Glutamatergic neuron (in vitro differentiated cells): Measurements from ENCODE around the gene CFAP57. TPM values are rescaled to one million over a fixed set of nuclear protein-coding genes. Genes with fewer than 3 reads are reported as not detected.
"Not testable (repeated sequence)": the region's sequence is repeated elsewhere in the genome, so short reads cannot be mapped to it uniquely, and the experiment has no call there.

Source experiments
- DNase-seq: peaks from one replicate; pipeline ENCODE4 v3.0.0; 2022
- H3K27ac Mint-ChIP-seq: one replicate; pipeline ENCODE4 v1.8.0; 2020; ENCODE audit warnings: mild to moderate bottlenecking, mixed read lengths, inconsistent platforms; ENCODE audit not compliant: unreplicated experiment
- H3K27me3 Mint-ChIP-seq: one replicate; pipeline ENCODE4 v1.8.0; 2020; ENCODE audit warnings: mild to moderate bottlenecking, moderate library complexity, mixed read lengths, inconsistent platforms; ENCODE audit not compliant: unreplicated experiment
- H3K36me3 Mint-ChIP-seq: one replicate; pipeline ENCODE4 v1.8.0; 2020; ENCODE audit warnings: mild to moderate bottlenecking, mixed read lengths, inconsistent platforms; ENCODE audit not compliant: unreplicated experiment
- H3K4me1 Mint-ChIP-seq: one replicate; pipeline ENCODE4 v1.8.0; 2020; ENCODE audit warnings: mild to moderate bottlenecking, low read depth, mixed read lengths, inconsistent platforms; ENCODE audit not compliant: unreplicated experiment
- H3K4me3 Mint-ChIP-seq: one replicate; pipeline ENCODE4 v1.8.0; 2020; ENCODE audit warnings: mild to moderate bottlenecking, mixed read lengths, inconsistent platforms; ENCODE audit not compliant: unreplicated experiment
- H3K9me3 Mint-ChIP-seq: one replicate; pipeline ENCODE4 v1.8.0; 2020; ENCODE audit warnings: mild to moderate bottlenecking, moderate library complexity, mixed read lengths, inconsistent platforms; ENCODE audit not compliant: unreplicated experiment
- total RNA-seq: library from RNA; stranded (reverse); fragmentation: NEBNext Ultra II Directional; extraction: Animal tissue kit (Norgen Biotek cat#: 25700); gene quantifications from one replicate; pipeline ENCODE4 v1.2.1, GENCODE V29; 2021; ENCODE audit not compliant: unreplicated experiment
- TF ChIP-seq, protein P1 (sequence below): fragments of 200-600 bp; sonication (generic); IDR thresholded peaks from one replicate; pipeline ENCODE4 v1.5.0; 2021; ENCODE audit not compliant: partially characterized antibody, unreplicated experiment

The CFAP57 gene
- total RNA-seq, 1 donor from 2014 or later: 5.0 TPM

GRCh38 chr1:43203859-43204258 lies 31.7 kb downstream of the CFAP57 start:
- DNase-seq: no peak
- Mint-ChIP-seq H3K4me3 (no peak overlapping the region), H3K9me3 (no peaks in the 10 kb centered on the region), H3K27me3 (no peaks in the 10 kb centered on the region), H3K4me1 (peaks cover 6% of the 10 kb centered on the region), H3K36me3 (peaks cover 15% of the 10 kb centered on the region), H3K27ac (no peak overlapping the region)
- TF ChIP-seq, protein P1, sequence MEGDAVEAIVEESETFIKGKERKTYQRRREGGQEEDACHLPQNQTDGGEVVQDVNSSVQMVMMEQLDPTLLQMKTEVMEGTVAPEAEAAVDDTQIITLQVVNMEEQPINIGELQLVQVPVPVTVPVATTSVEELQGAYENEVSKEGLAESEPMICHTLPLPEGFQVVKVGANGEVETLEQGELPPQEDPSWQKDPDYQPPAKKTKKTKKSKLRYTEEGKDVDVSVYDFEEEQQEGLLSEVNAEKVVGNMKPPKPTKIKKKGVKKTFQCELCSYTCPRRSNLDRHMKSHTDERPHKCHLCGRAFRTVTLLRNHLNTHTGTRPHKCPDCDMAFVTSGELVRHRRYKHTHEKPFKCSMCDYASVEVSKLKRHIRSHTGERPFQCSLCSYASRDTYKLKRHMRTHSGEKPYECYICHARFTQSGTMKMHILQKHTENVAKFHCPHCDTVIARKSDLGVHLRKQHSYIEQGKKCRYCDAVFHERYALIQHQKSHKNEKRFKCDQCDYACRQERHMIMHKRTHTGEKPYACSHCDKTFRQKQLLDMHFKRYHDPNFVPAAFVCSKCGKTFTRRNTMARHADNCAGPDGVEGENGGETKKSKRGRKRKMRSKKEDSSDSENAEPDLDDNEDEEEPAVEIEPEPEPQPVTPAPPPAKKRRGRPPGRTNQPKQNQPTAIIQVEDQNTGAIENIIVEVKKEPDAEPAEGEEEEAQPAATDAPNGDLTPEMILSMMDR: no peak

DNA sequence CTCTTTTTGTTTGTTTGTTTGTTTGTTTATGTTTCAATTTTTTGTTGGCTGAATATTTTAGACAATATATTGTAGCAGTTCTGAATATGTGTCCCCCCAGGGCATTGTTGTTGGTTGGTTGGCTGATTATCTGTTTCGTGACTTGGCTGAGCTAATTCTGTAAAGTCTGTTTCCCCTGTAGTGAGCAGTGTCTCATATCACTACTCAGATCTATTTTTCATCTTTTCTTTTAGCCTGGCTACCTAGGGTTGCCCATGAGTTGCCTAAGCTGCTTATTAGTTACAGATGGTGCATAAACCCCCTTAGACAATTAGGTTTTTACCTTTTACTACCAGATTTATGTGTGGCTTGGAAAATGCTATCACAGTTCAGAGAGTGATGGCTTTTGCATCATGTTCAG lies 32.3 kb downstream of the CFAP57 start:
- no peak overlapping the region for H3K4me3 Mint-ChIP-seq
- H3K36me3 Mint-ChIP-seq: peaks cover 15% of the 10 kb centered on the region
- DNase-seq: no peak
- no peak overlapping the region for H3K27ac Mint-ChIP-seq
- no peaks in the 10 kb centered on the region for H3K27me3 Mint-ChIP-seq
- H3K4me1 Mint-ChIP-seq: peaks cover 6% of the 10 kb centered on the region
- TF ChIP-seq, protein P1: no peak
- no peaks in the 10 kb centered on the region for H3K9me3 Mint-ChIP-seq

DNA sequence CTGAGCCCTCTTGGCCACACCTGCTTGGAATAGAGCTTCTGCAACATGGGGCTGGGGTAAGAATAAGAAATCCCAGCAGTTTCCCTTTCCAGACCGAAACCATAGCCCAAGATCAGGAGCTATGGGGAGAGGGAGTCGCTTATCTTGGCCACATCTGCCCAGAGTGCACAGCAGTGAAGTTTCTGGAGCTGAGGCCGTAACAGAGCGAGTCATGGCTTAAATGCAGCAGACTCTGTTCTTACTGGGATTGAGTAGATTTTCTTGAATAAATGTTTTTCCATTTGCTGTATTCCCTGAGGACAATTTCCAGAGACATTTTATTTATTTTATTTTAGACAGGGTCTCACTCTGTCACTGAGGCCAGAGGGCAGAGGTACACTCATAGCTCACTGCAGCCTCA lies 33.5 kb downstream of the CFAP57 start:
- no peaks in the 10 kb centered on the region for H3K27me3 Mint-ChIP-seq
- peaks cover 15% of the 10 kb centered on the region for H3K36me3 Mint-ChIP-seq
- H3K4me3 Mint-ChIP-seq: no peak overlapping the region
- no peak overlapping the region for H3K27ac Mint-ChIP-seq
- DNase-seq: no peak
- peaks cover 6% of the 10 kb centered on the region for H3K4me1 Mint-ChIP-seq
- TF ChIP-seq, protein P1: no peak
- H3K9me3 Mint-ChIP-seq: no peaks in the 10 kb centered on the region

GRCh38 chr1:43206600-43207228 lies 34.6 kb downstream of the CFAP57 start:
- H3K4me1 Mint-ChIP-seq: peaks cover 6% of the 10 kb centered on the region
- H3K4me3 Mint-ChIP-seq: peak overlapping the region; percentile 41
- H3K36me3 Mint-ChIP-seq: peaks cover 15% of the 10 kb centered on the region
- no peaks in the 10 kb centered on the region for H3K27me3 Mint-ChIP-seq
- H3K9me3 Mint-ChIP-seq: no peaks in the 10 kb centered on the region
- TF ChIP-seq, protein P1: no peak
- H3K27ac Mint-ChIP-seq: peak overlapping the region; percentile 22
- DNase-seq: no peak

- Mint-ChIP-seq H3K4me1 (peaks cover 6% of the 10 kb centered on the region), H3K27me3 (no peaks in the 10 kb centered on the region), H3K9me3 (no peaks in the 10 kb centered on the region), H3K27ac (no peak overlapping the region), H3K4me3 (peak overlapping the region; percentile 41), H3K36me3 (peaks cover 15% of the 10 kb centered on the region)
- TF ChIP-seq, protein P1: no peak
- no peak for DNase-seq
Measured at GRCh38 chr1:43207229-43207853, 35.2 kb downstream of the CFAP57 start.

DNA sequence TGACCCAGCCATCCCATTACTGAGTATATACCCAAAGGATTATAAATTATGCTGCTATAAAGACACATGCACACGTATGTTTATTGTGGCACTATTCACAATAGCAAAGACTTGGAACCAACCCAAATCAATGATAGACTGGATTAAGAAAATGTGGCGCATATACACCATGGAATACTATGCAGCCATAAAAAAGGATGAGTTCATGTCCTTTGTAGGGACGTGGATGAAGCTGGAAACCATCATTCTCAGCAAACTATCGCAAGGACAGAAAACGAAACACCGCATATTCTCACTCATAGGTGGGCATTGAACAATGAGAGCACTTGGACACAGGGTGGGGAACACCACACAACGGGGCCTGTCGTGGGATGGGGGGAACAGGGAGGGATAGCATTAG lies 36.1 kb downstream of the CFAP57 start:
- H3K36me3 Mint-ChIP-seq: peaks cover 15% of the 10 kb centered on the region
- H3K27me3 Mint-ChIP-seq, H3K4me3 Mint-ChIP-seq, H3K9me3 Mint-ChIP-seq, H3K4me1 Mint-ChIP-seq, H3K27ac Mint-ChIP-seq, DNase-seq: not testable (repeated sequence)
